Effector CD8-positive, alpha-beta T cell (primary cell): ENCODE results near the gene DHRS3.
"Not testable (repeated sequence)": the region's sequence is repeated elsewhere in the genome, so short reads cannot be mapped to it uniquely, and the experiment has no call there.

Experiments used
- DNase-seq: peaks from one replicate; lab custom pipeline; 2025; lab: John Stamatoyannopoulos, UW
- total RNA-seq, 4 experiments: gene quantifications; one replicate each; lab custom pipeline; 2026; lab: John Stamatoyannopoulos, UW

Gene DHRS3, protein sequence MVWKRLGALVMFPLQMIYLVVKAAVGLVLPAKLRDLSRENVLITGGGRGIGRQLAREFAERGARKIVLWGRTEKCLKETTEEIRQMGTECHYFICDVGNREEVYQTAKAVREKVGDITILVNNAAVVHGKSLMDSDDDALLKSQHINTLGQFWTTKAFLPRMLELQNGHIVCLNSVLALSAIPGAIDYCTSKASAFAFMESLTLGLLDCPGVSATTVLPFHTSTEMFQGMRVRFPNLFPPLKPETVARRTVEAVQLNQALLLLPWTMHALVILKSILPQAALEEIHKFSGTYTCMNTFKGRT
- total RNA-seq, result 34.2 to 148 (median 81.7) reads per million in 4 experiments

DNA sequence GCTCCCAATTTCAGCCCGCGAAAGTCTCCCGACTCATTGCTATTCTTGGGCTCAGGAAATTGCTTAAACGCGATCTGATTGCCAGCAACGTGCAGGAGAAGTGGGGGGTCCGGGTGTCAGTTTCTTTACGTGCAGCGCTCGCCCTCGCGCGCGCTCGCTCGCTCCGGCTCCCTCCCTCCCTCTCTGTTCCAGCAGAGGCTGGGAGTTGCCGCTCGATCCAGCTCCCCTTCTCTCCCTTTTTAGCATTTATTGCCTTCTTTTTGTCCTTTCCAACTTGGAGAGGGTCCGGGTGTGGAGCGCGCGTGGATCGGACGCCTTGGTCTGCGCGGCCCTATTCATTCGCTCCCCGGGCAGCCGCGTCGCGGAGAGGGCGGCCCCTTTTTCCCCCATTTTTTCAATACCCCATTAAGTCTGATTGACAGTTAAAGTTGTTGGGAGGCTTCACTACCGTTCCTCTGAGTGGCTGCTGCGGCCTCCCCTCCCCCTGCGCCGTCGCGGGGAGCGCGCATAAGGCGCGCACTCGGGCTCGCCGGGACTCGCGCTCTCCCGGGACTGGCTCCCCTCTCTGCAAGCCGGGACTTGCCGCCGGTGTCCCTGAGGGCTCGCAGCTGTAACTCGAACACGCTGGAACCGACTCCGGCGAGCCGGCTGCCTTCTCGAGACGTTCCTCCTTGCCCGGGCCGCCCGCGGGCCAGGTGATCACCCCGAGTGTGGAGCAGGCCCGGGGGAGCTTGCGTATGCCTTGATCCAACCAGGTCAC is at the start of gene DHRS3:
Gene DHRS3, minus strand, starts transcription at position 310 of the 760 bp plus-strand sequence. CDS start 862 bp downstream, outside the sequence.
- DNase-seq, result peak; percentile 61

DNA sequence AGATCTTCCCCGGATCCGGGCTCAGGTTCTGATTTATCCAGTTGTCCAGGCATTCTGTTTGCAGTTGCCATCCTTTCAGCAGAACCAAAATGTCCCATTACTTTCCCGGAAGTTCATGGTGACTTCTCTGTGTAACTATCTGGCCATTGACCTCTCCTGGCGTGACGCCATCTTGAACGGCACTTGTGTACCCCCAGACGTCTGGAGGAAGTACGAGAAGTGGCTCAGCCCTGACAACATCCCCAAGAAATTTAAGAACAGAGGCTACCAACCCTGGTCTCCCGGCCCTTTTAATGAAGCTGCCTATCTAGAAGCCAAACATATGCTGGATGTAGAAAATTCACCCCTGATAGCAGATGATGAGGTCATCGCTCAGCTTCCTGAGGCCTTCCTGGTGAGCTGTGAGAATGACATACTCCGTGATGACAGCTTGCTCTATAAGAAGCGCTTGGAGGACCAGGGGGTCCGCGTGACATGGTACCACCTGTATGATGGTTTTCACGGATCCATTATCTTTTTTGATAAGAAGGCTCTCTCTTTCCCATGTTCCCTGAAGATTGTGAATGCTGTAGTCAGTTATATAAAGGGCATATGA is 48.2 kb upstream of the DHRS3 start:
- DNase-seq, result no peak

DNA sequence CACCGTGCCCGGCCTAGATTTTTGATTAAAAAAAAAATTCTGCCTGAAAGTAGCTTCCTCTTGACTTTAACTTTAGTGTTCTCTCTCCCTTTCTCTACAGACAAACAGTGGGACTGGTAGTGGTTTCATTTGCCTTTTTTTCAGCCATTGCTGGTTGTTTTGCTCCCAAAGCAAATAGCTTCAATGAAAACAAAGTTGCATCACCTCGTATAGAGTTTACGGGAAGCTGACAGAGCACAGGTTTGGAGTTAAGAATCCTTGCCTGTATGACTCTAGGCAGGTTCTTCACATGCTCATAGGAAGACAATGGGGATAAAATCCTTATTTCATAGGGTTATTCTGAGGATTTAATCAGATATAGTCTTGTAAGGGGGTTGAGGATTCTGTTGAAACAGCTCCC is 47.5 kb upstream of the DHRS3 start:
- DNase-seq, result no peak

DNA sequence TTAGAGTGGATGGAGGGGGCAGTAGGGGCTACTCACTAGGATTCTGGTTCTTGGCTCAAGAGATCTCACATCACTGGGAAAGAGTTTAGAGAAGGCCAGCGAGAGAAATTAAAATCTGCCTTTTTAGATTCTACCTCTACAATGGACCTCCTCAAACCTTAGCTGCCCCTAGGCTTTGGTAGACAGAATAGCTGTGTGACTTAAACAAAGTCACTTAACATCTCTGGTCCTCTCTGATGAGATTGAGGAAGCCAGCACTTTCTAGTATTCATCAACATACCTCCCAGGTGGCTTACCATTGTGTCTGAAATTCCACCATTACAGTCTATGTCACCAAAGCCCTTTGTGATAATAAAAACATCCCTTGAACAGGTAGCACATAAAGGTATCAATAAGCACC is 44.5 kb upstream of the DHRS3 start:
- DNase-seq, result no peak

DNA sequence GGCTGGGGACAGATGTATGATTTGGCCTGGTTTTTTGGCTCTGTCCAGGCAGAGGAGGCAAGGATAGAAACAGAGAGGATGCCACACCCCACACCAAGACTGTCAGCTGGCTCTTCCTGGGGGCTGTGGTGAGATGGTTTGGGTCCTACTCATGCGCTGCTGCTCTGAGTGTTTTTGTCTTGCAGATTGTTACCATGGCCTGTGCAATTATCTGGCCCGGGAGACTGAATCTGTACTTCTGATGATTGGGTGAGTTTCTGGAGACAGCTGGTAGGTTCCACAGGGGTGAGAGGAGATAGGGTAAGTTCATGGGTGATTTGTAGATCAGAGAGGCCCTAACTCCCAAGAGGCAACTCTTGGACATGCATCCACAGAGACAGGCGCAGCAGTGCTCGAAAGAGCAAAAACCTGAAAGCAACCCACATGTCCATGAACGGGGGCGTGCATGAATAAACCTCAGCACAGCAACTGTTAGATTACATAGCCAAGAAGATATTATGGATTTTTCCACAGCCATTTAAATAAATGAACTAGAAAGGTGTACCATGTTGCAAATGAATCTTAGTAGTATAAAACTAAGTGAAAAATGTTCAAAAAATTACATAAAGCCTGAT is 43.7 kb upstream of the DHRS3 start:
- no peak for DNase-seq

DNA sequence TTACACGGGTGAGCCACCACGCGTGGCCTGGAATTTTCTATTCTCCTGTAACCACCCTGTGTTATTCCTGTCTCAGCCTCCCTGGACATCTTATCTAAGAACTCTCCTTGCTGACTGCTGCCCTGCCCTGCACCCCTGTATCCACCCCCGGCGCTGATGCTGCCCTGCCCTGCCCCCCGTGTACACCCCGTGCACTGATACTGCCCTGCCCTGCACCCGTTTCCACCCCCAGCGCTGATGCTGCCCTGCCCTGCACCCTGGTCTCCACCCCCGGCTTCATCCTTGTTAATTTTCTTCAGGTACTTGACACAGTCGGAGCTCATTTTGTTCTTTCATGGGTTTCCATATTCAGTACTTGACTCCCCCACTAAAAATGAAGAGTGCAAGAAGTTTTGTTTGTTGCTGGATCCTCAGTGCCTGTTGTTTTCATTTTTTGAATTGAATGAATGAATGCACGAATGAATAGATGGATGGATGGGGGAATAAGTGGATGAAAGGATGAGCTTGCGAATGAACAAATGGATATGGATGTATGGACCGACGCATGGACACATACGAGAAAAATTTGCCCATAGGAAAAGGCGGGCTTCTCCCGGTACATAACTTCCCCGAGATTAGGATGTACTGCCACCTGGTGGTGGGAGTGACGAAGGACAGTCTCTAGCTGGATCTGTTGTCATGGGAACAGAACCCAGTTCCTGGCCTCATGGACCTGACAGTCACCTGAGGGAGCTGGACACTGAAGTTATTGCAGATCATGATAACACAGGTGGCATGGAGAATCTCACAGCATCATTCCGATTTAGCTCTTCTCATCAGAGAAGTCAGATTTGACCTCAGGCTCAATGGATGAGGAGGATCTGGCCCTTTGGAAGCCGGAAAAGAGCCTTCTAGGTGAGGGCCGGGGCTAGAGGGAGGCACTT is 40.8 kb upstream of the DHRS3 start:
- peak; percentile 63 for DNase-seq

DNA sequence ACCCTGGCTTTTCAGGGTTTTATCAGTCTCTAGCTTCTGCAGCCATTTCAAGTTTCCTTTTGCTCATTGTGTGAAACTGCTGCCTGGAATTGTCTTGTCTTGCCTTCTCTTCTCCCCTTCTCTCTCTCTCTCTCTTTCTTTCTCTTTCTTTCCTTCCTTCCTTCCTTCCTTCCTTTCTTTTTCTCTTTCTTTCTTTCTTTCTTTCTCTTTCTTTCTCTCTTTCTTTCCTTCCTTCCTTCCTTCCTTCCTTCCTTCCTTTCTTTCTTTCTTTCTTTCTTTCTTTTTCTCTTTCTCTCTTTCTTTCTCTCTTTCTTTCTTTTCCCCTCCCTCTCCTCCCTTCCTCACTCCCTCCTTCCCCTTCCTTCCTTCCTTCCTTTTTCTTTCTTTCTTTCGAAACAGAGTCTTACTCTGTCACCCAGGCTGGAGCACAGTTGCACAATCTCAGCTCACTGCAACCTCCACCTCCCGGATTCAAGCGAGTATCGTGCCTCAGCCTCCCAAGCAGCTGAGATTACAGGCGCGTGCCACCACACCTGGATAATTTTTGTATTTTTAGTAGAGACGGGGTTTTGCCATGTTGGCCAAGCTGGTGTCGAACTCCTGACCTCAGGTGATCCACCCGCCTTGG is 40.0 kb upstream of the DHRS3 start:
- DNase-seq, result not testable (repeated sequence)

DNA sequence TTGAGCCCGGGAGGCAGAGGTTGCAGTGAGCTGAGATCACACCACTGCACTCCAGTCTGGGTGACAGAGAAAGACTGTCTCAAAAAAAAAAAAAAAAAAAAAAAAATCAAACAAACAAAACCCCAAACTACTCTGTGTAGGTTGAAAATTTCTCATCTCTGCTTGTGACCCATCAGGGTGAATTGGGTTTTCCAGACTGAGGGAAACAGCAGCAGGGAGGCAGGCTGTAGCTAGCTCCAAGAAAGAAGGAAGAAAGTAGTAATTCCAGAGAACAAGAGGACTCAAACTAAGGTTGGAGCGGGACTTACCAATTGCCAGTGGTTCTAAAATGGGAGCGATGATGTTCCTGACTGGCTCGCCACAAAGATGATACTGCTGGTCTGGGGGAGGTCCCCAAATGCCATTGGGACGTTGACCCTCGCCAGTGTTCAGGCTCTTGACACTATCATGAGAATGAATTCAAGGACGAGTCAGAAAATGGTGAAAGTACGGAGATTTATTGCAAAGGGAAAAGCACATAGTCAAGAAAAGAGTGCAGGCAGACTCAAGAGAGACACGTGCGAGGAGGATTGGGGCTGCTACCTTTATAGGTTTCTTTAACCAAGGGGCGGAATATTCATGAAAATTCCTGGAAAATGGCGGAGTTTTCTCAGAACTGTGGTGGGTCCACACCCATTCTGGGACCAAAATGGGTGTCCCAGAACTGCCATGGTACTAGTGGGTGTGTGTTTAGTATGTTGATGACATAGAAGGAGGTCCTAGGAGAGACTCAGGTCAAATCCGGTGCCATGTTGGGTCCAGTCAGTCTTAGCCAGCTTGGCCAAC is 39.3 kb upstream of the DHRS3 start:
- DNase-seq, result no peak

DNA sequence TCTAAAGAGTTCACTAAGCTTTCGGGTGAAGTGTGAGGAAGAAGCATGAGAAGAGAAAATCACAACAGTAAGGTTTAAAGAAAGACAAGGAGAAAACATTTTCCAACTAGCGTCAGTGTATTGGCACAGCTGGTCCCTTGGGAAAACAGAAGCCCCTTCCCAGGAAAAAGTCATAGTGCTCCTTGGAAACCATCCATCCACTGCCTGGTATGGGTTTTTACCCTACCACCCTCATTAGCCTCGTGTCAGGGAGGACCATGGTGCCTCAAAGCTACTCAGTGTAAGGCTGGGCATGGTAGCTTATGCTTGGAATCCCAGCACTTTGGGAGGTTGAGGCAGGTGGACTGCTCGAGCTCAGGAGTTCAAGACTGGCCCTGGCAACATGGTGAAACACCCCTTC is 38.6 kb upstream of the DHRS3 start:
- no peak for DNase-seq

DNA sequence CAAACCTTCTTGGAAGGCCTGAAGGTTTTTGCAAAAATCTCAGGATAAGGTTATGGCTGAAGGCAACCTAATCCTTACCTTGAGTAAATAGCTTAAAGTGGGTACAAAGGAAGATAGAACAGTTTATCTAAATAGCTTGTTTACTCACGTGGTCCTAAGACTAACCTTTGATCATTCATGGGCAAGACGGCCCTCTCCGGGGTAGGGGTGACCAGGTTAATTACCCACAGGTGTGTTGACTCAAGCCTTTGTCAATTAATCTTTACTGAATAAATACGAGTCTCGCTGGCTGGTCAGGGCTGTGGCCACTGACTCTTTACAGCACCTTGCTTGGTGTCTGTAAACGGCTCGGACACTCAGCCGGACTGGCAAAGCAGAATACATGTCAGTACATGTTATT is 36.6 kb upstream of the DHRS3 start:
- DNase-seq, result no peak

DNA sequence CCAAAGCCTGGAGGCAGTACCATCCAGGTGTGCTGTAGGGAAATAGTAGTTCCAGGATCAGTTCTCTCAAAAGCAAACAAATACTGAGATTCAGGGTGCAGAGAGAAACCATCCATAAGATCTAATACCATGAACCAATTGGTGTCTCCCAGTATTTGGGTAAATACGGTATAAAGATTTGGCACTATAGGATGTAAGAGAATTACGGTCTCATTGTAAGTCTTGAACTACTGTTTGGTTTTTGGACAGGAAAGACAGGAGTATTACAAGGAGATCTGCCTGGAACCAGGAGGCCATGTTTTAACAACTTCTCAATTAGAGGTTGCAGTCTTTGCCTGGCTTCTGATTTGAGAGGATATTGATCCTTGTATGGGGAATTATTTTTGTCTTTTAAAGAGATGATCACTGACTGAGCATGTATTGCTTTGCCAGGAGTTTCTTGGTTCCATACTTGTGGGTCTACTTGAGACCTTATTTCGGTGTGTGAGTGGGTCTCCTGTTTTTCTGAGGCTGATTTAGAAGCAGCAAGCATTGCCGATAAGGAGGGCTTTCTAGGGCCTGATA is 36.1 kb upstream of the DHRS3 start:
- no peak for DNase-seq

DNA sequence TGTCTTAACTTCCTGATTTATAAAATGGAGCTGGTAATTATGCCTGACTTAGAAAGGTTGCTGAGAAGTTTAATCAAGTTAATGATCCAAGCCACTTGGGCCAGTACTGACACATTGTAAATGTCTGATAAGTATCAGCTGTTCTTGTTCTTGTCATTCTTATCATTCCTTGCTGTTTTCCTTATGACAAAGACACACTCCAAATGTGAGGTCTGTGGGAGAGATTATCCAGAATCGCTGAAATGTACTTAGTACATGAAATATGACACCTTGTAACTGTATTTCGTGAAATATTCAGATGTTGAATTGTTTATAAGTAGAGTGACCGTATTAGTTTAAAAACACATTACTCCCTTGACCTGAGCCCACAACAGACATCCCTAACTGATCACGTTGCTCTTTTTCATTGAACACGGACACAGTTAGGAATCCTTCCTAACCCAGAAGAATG is 32.0 kb upstream of the DHRS3 start:
- DNase-seq, result no peak

DNA sequence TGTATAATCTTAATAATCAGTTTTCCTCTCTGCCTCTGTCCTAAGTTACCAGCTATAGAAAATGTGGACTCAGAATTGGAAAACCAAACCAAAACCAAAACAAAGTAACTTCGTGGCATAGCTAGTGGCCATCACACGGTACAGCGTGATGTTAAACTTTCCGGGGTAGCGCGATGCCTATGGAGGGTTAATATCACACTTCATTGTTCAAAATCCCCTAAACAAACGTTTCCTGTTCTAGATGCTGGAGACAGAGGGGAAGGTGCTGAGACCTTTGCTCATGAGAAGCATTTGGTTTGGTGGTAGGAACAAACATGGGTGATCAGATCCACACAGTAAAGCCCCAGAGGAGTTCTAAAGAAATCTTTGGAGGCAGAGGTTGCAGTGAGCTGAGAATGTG is 30.7 kb upstream of the DHRS3 start:
- DNase-seq, result no peak

DNA sequence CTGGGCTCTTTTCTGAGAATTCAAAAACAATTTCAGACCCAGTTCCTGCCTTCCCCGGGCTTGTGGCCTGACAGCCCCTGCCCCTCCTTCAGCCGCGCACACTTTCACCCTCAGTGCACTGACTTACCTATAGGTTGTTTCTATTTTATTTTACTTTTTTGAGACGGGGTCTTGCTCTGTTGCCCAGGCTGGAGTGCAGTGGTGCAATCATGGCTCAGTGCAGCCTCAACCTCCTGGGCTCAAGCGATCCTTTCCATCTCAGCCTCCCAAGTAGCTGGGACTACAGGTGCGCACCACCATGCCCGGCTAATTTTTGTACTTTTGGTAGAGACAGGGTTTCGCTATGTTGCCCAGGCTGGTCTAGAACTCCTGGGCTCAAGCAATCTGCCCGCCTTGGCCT is 27.4 kb upstream of the DHRS3 start:
- DNase-seq, result not testable (repeated sequence)

DNA sequence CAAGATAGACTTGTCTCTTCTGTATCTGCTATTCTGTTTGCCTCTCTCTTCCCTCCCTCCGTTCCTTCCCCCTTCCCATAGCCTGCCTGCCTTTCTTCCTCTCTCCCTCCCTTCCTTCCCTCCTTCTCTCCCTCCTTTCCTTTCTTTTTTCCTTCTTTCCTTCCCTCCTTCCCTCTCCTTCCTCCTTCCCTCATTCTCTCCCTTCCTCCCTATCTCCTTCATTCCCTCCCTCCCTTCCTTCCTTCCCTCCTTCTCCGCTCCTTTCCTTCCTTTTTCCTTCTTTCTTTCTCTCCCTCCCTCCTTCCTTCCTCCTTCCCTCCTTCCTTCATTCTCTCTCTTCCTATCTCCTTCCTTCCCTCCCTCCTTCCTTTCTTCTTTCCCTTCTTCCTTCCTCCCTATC is 26.8 kb upstream of the DHRS3 start:
- DNase-seq, result no peak

DNA sequence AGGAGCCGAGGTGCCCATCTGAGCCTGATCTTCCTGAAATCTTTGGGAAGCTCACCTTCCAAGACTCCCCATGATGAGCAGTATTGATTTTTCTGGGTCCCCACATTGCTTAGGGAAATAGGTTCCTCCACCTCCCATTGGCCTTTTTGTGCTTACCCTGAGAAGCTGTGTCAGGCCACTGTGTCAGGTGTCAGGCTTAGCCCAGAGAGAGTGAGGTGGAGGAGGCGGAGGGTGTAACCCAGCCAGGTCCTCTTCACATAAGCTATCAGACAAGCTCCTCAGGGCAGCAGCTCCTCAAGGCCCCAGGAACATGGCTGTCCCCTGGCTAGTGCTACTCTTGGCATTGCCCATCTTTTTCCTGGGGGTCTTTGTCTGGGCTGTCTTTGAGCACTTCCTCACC is 26.2 kb upstream of the DHRS3 start:
- no peak for DNase-seq

DNA sequence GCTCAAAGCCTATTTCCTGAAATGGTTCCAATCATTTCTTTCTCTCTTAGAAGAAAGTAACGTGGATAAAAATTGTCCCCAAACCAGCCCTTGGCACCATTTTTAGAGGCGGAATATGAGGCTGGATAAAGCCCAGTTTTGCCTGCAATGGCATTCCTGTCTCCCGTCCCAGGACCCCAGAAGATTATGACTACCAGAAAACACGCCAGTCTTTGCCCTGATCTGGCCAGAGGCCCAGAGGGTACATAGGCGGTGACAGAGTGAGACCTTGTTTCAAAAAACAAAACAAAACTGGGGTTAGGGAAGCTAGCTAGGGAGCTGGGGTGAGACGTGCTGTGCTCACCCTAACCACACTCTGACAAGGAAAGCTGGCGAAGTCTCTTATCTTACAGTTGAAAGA is 25.8 kb upstream of the DHRS3 start, which contains the start of gene AADACL4:
Gene AADACL4, plus strand, starts transcription at position 301 of the 400 bp plus-strand sequence. CDS start 462 bp downstream, outside the sequence.
- no peak for DNase-seq

DNA sequence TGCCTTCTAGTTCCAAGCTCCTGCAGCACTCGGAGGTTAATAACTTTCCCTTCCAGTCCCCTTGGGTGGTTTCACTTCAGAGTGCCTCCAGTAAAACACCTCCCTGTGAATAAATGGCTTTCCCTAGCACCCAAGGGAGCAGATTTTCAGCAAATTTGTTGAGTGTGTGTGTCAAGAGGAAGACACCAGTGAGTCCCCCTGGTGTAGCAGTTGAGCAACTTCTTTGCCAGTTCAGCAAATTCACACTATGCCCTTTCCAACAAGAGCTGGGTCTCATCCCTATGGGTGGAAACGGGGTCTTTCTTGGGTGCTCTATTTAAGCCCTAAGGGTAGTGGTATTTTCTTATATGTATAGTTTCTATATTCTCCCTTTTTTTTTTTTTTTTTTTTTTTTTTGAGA is 25.1 kb upstream of the DHRS3 start:
- no peak for DNase-seq

DNA sequence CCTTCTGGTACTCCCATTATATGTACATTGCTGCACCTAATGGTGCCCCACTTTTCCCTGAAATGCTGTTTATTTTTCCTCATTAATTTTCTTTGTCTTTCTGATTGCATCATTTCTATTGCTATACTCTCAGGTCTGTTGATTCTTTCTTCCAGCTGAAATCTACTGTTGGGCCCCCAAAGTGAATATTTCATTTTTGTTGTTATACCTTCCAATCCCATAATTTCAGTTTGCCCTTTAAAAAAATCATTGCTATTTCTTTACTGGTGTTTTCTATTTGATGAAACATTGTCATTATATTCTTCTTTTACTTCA is 22.9 kb upstream of the DHRS3 start:
- DNase-seq, result no peak
